GM23338 (cell line): Measurements from ENCODE around the gene SLC35F6. TPM values are rescaled to one million over a fixed set of nuclear protein-coding genes. Genes with fewer than 3 reads are reported as not detected.

ENCODE experiments used
- CREB1 ChIP-seq: fragments of 250-450 bp; sonication (Bioruptor Pico); IDR thresholded peaks from 2 replicates; pipeline ENCODE4 v1.5.0; 2020; ENCODE audit warnings: low read depth, mild to moderate bottlenecking, moderate library complexity
- ETS1 ChIP-seq: IDR thresholded peaks from 2 replicates; pipeline ENCODE4 v1.6.1; 2016; ENCODE audit warnings: antibody characterized with exemption
- EZH2 ChIP-seq: fragments of 200-600 bp; sonication (generic); IDR thresholded peaks from one replicate; pipeline ENCODE4 v1.8.0; 2017; ENCODE audit warnings: antibody characterized with exemption, mild to moderate bottlenecking, low read depth; ENCODE audit not compliant: unreplicated experiment
- EZH2phosphoT487 ChIP-seq: fragments of 200-600 bp; sonication (generic); IDR thresholded peaks from one replicate; pipeline ENCODE4 v1.8.1; 2018; ENCODE audit warnings: antibody characterized with exemption; ENCODE audit not compliant: unreplicated experiment
- JUNB ChIP-seq: IDR thresholded peaks from one replicate; pipeline ENCODE4 v1.6.1; 2016; ENCODE audit warnings: antibody characterized with exemption; ENCODE audit not compliant: unreplicated experiment
- NANOG ChIP-seq: IDR thresholded peaks from 2 replicates; pipeline ENCODE4 v1.6.1; 2016; ENCODE audit warnings: antibody characterized with exemption, borderline replicate concordance
- REST ChIP-seq: IDR thresholded peaks from one replicate; pipeline ENCODE4 v1.6.1; 2018; ENCODE audit warnings: antibody characterized with exemption; ENCODE audit not compliant: unreplicated experiment
- STAT1 ChIP-seq: IDR thresholded peaks from one replicate; pipeline ENCODE4 v1.6.1; 2016; ENCODE audit warnings: antibody characterized with exemption; ENCODE audit not compliant: unreplicated experiment
- ZNF114 ChIP-seq: fragments of 250-450 bp; sonication (Bioruptor Pico); IDR thresholded peaks from 2 replicates; pipeline ENCODE4 v1.5.0; 2020; ENCODE audit warnings: mild to moderate bottlenecking, moderate library complexity
- ZNF462 ChIP-seq: fragments of 250-450 bp; sonication (Bioruptor Pico); IDR thresholded peaks from 2 replicates; pipeline ENCODE4 v1.5.0; 2020; ENCODE audit warnings: mild to moderate bottlenecking, moderate library complexity
- polyA plus RNA-seq: library from polyadenylated mRNA; unstranded; fragments of >200 nt; fragmentation: Nextera tagmentation; extraction: Ambion mirVana; gene quantifications from 2 replicates; pipeline ENCODE4 v1.2.1, GENCODE V29; 2016
- total RNA-seq: library from RNA; depleted of rRNA; stranded (reverse); fragments of >200 nt; shearing (Covaris generic); gene quantifications from 2 replicates; pipeline ENCODE4 v1.2.3, GENCODE V29; 2014

Gene SLC35F6
- total and polyA plus RNA-seq, 2 experiments from 2014 or later = 6.0 to 15.0 TPM

- TF ChIP-seq ZNF462 (CRISPR knock-in tag) (no peak), CREB1 (no peak), STAT1 (no peak), NANOG (no peak), REST (no peak), JUNB (no peak), EZH2 (no peak), ETS1 (no peak), EZH2phosphoT487 (no peak), ZNF114 (CRISPR knock-in tag) (no peak)
Measured at GRCh38 chr2:26735097-26735496, 29.0 kb upstream of the SLC35F6 start (continued).
